HG02840 (cell line): ENCODE data around the gene ZNF740.

Experiments
- ATAC-seq: cut with Tn5 transposase; IDR thresholded peaks from one replicate; pipeline ENCODE4 v1.9.1; 2021; ENCODE audit warnings: mild to moderate bottlenecking, moderate library complexity, moderate number of reproducible peaks; ENCODE audit not compliant: unreplicated experiment, low FRiP score

Gene ZNF740

DNA sequence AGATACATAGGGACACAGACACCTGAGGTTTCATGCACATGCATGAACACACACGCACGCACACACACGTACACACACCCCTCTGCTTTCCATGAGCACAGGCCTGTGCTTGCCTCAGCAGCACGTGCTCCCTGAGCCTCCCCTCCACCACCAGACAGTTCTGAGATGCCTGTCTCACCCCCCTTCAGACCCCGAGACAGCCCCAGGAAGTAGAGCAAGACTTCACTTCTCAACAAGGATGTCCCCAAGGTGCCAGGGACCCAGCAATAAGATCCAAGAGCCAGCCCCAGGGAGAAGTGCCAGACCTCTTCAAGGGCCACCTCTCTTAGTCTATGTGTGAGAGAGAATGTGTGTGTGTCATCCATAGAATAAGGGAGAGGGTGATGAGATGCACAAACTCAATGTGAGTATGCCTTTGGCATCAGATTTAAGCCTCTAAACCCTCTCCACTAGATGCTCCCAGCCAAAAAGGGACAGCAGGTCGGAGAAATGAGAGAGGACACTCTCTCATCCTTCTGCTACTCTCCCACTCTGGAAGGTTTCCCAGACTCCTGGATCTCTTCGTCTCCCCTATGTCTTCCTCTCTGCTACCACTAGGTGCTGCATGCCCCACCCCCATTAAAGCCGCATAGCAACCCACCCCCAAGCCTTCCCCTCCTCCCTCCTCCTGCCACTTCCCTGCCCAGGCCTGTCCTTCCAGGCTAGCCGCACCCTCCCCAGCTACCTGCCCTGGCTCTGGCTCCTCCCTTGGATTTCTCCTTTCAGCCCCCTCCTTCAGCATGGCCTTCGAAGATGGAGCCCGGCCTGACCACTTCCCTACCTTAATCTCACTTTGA is 43.8 kb downstream of the ZNF740 start:
- no peak for ATAC-seq

DNA sequence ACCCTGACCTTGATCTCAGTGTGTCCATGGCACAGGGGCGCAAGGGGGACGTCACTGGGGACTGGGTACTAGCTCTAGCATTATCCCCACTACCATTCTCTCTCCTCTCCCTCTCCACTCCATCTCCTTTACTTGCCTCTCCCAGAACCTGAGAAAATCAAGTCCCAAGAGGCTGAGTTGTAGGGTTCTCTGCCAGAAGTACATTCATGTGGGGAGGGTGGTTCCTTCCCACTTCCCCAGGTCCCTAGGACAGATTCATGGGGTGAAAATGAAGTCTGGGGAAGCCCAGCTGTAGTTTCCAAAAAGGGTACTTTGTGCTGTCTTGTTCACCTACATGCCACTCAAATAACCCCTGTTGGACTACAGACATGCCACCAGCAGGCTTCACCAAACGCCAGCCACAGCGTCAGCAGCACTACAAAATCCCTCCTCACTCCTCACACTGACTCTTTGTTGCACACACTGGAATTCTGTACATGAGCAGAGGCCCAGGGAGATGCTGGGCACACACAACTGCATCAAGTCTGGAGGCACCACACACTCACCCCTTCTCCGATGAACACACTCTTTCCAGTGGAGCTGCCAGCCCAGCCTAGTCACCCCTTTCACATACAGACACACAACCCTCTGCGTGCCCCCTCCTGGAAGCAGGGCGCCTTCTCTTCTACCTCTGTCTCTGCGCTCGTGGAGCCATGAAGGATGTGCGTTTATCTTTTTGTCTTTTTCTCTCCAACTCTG is 44.5 kb downstream of the ZNF740 start:
- no peak for ATAC-seq

DNA sequence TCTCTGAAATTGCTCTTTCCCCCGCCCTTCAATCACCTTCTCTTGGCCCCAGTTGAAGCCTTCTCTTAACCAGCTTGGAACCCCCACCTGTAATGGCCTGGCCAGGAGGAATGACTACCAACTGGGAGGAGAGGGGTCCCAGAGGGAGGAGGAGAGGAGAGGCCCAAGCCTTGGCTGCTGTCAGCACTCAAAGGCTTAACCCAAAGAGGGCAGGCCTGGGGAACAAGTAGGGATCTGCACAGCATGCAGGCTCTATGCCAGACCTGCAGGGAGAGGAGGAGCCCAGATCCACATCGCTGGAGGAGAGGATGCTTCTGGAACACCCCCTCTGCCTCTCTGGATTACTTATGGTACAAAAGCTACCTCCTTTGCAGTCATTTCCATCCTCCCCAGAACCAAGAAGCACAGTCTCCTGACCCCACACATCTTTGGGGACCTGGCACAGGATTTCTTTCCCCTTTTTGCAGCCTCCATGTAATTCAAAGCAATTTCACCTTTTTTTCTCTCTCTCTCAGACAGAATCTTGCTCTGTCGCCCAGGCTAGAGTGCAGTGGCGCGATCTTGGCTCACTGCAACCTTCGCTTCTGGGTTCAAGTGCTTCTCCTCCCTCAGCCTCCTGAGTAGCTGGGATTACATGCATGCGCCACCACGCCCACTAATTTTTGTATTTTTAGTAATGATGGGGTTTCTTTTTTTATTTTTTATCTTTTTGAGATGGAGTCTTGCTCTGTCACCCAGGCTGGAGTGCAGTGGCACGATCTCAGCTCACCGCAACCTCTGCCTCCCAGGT is 45.3 kb downstream of the ZNF740 start:
- ATAC-seq: no peak

DNA sequence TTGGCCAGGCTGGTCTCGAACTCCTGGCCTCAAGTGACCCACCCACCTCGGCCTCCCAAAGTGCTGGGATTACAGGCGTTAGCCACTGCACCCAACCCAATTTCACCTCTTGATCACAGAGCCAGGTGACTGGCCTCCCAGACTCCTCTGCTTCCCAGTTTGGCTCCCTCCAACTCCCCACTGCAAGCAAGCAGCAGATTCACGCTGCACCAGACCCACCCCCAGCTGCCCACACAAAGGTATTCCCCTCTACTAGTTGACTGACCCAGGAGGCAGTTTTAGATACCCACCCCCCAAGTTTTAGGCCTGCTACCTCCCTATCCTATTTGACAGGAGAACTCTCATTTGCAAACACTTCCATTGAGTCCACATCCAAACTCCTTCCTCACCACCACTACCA is 46.3 kb downstream of the ZNF740 start:
- no peak for ATAC-seq

DNA sequence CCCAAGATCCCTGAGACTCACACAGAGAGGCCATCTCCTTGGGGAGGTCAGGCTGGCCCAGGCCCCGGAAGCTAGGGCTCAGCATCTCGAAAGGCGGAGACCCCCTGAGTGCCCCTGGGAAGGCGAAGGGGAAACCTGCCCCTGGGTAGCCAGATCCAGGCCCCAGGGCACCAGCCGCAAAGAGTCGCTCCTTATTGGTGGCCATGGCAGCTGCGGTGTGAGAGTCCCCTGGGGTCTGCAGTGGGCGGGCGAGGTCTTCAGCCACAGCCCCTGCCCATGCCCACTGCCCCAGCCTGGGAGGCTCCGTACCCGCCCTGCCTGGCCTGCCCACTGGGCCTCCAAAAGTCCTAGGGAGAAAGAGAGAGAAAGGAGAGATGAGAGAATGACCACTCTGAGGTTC is 46.8 kb downstream of the ZNF740 start:
- ATAC-seq: no peak

DNA sequence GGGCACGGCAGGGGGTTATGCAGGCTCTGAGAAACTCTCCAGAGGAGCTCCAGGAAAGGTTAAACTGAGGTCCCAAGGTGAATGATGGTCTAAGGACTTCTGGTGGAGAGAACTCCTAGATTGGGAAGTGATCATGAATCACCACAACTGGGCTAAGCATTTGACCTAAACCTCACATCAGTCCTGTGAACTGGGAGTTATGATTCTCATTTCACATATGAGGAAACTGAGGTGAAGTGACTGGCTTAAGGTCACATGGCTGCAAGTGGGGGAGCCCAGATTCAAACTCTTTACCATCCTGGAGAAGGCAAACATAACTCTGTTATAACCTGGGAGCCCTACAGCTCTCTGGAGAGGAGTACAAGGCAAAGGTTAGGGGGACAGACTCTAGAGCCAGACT is 47.3 kb downstream of the ZNF740 start:
- no peak for ATAC-seq

DNA sequence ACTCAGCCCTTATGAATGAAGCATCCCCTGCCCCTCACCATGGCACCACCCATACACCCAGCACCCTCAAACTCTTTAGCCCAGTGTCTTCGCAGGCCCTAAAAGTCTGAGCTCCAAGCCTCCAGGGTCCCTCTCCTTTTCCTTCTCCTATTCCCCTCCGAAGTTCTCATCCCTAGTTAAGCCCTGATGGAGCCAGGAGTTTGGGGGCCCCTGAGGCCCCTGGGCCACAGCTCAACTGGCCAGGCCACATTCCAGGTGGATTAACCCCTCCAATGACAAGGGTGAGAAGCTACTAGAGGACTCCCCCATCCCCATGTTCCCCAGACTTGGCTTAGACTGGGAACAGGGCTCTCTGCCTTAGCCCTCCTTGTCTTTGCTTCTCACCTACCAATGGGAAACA is 48.9 kb downstream of the ZNF740 start:
- no peak for ATAC-seq

DNA sequence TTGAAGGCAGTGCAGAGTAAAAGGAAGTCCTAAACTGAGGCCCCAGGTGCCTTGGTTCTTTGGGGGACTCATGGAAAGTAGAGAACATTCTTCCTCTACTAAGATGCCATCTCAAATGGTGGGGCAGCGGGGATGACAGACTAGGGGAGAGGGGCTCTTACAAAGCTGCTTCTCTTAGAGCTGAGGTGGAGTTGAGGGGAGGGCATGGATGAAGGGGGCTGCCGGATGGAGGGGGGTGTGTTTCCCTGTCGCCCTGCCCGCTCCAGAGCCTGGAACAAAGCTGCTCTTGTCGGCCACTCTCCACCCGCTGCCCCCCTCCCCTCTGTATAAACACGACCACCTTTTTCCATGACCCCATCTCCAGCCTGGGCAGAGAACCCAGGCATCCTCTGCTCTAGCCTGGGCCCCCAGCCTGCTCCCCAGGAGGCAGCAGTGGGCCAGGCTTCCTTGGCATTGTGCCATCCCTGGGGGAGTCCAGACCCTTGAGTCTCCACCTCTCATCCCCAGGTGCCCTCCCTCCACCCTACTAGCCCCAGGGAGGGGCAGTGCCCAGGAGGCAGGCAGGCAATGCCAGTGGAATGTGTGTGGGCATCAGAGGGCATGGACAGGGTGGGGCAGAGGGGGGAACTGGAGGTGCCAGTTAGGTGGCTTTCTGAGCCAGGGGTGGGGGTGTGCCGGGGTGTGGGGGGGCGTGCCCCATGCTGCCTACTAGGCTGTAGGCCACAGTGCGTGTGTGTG is 49.8 kb downstream of the ZNF740 start:
- no peak for ATAC-seq

DNA sequence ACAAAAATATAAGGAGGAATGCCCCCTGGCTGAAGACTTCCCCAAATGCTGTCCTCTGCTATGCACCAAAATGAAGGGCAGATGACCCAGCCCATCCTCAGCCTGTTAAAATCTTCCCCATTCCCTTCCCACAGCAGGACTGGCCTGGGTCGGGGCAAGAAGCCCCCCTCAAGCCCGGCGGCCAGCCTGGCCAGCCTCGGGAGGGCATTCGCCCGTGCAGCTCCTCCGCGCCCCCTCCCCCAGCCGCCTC is 51.1 kb downstream of the ZNF740 start:
- ATAC-seq: no peak

DNA sequence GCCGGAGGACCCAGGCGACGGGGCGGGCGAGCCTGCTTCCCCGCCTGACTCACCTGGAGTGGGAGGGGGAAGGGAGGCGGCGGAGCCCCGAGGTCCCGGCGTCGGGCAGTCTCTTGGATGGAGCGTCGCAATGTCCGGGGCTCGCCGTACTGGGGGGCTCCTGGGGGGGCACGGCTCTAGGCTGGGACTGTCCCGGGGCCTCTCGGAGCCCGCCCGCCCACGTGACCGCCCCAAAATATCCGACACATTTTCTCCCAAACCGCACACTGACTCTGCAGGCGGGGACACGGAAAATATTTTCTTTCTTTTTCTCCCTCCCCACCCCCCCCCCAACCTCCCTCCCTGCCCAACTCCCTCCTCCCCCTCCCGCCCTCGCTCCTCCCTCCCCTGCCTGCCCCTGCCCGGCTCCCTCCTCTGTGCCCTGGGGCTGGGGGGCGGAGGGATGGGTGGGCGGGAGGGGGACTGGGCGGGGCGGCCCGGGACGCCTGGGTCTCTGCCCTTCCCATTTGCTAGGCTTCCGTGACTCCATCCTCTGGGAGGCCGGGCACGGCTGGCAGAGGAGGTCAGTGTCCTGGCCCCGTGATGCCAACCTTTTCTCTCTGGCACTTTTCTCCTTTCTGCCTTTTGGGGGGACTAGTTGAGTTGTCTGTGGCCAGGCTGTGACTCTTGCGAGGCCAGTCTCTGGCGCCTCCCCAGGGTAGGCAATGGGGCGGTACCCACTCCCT is 51.6 kb downstream of the ZNF740 start, which contains the start of gene RARG:
Gene RARG, minus strand, starts transcription at position 289 of the 725 bp plus-strand sequence. CDS start 4,664 bp downstream, outside the sequence.
- no peak for ATAC-seq

DNA sequence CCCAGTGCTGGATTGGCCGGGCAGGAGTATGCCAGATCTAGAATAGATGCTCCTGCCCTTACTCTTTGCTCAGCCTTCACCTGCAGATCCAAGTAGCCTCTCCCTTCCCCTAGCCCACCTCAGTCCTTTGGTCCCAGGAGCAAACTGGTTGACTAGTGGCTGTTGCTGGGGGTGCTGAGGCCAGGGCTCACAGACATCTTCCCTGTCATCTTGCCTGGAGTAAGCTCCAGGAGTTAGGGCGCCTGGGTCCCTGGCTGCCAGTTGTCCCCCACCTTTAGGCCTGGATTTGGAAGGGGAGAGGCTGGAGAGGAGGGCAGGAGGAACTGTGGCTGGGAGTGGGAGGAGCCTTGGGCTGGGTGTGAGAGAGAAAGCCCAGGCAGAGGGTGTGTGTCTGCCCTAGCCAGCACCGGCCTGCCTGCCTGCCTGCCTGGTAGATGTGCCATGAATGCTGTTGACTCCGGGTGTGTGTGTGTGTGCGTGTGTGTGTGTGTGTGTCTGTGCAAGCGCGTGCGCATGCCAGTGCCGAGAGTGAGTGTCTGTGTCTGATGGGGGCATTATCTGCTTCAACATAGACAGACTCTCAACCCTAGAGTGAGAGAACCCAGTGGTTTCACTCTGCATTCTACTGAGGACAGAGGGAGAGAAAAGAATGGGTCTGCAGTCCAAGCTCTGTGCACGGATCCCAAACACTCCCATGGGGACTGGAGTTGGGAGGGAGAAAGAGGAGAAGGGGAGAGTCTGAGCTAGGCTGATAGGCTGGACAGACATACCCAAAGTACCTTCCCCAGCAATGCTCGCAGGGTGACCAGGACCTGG is 52.3 kb downstream of the ZNF740 start:
- ATAC-seq: no peak

DNA sequence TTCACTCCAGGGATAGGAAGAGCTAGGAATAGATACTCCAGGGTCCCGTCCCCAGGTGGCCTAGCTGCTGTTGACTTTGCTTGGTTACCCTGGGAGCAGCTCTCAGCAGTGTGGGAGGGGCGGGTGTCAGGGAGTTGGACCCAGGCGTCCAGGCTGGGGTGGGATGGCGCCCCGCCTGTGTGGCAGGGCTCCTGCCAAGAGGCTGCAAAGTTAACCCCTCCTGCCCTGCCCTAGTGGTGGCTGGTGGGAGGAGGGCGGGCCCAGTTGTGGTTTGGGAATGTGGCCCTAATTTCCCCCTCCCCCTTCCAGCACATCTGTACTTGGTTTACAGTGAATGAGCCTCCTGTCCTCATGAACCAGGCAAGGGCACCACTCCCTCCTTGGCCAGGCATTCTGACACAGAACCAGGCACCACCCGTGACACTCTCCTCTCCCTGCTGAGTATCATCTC is 53.2 kb downstream of the ZNF740 start:
- ATAC-seq: no peak

DNA sequence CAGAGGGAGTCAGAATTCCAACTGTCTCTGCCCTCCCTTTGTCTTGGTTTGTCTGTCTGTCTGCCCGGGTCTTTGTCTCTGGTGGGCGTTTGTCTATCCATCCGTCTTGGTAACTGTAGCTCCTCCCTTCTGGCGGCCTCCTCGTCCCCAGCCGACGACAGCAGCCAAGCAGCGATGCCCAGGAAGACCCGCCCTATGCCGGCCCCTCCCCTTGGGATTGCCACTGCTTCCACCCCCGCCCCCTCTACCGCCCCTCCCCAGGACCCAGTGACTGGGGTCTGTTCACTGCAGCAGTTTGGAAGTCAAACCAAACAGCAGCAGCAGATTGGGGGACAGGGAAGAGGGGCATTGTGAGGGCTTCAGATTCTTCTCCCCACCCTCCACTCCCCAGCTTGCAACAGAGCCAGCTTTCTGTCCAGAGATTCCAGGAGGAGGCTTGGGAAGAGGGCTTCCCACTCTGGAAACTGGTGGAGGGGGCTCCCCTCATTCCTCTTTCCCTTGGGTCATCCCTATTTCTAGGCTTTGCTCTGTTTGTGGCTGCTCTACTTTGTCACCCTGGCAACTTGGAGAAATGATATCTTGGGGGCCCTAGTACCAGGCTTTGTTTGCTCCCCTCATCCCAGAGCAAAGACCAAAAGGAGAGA is 53.9 kb downstream of the ZNF740 start:
- ATAC-seq: no peak

DNA sequence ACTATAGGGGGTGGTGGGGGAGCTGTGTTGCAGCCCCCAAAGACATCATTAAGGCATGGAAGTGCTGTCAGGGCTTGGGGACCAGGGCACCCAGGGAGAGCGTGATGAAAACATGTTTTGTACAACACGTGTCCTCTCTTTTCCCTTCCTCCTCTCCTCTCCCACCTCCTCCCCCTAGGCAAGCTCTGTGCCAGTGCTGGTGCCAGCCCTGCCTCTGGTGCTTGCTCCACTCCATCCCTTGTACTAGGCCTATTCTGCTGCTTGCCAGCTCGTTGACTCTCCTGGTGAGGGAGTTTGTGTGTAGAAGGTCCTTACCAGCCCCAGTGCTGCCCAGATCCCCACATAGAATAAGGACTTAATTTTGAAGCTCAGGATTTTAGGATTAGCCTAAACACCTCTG is 54.6 kb downstream of the ZNF740 start:
- no peak for ATAC-seq

DNA sequence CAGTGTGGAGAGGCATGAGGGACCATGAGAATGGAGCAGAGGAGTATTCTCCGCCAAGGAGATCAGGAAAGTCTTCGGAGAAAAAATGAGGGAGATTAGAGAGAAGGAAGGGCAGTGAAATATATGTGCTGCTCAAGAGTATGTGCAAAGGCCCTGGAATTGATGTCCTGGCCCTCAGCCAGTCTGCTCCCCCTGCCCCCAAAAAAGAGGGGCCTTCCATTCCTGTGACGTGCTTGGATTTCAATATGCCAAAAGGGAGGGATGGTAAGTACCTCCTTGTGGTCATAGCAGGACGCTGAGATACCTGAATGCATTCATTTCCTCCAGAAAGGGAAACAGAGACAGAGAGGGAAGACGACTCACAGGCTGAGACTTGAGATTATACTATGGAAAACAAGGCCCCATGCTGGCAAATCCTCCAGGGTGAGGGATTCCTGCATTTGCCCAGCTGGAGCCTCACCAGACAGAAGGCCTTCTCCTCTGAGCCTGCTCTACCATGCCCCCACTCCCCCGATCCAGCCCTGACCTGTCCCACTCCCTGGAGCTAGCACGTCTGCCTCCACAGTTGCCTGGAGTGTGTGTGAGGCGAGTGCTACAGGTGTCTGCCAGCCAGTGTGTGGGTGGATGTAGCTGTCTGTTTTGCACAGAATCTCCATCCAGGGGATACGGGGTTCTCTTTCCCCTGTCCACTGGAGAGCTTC is 55.4 kb downstream of the ZNF740 start:
- ATAC-seq: no peak

DNA sequence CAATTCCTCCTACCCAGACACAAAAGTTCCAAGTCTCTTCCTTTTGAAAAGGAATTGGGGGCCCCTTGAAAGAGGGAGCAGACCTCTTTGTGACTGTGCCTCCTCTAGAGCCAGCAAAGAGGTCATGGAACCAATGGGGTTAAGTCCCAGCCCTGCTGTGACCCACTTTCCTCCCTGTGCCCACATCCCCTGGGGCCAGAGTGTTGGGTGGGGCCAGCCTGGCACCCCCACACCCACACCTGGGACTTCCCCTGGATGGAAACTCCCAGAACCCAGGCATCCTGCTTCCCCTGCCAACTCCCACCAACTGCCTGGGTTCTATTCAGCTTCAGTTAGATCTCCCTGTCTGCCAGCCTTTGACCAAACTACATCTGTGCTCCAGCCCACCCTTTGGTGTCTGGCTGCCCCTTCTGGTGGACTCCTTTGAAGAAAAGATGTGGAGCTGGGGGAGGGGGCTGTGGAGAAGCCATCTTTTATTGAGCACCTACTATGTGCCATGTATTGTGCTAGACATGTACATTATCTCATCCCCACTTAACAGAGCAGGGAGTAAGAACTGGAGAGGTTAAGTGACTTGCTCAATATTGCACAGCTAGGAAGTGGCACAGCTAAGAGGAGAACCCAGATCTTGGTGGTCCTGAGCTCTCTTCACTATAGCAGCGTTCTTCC is 56.1 kb downstream of the ZNF740 start:
- ATAC-seq: no peak

DNA sequence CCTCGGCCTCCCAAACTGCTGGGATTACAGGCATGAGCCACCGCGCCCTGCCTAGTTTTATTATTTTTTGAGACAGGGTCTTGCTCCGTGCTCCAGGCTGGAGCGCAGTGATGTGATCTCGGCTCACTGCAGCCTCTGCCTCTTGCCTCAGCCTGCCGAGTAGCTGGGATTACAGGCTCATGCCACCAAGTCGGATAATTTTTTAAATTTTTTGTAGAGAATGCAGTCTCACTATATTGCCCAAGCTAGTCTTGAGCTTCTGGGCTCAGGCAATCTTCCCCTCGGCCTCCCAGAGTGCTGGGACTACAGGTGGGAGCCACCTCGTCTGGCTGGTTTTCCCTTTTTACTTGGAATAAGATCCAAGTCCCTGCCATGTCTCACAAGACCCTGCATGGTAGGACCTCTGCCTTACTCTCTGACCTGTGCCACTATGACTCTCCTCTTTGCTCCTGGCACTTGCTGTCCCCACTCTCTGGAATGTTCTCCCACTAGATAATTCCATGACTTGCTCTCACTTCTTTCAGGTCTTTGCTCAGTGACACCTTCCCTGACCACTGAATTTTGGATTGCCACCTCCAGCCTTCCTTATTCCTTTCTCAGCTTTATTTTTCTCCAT is 59.2 kb downstream of the ZNF740 start:
- ATAC-seq: no peak
